NCI-H2107 treated with DMSO at 0.1 percent for 48 hours (cell line): ENCODE results near the gene CCDC177.
A peak's percentile ranks its signal among the peaks of the same experiment; 100 is the strongest.

Source experiments
- DNase-seq: peaks from one replicate; lab custom pipeline; 2025; ENCODE audit not compliant: unreplicated experiment; lab: John Stamatoyannopoulos, UW

CCDC177 gene

DNA sequence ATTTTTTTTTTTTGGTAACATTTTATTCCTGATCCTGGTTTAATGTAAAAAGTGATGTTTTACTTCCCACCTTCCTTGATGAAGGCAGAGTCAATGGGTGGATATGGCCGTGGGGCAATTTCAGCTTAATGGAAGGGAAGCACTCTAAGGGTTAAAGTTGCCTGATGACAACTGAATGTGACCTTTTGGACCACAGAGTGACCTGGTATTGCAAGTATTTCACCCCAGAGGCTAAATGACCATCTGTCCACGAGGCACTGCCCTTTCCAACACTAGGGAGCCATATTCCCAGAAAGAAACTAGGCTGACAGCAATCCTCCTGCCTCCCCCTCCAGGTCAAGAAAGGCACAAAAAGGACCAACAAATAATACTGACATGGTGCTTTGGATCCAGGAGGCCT is 4.8 kb downstream of the CCDC177 start:
- DNase-seq, result no peak

DNA sequence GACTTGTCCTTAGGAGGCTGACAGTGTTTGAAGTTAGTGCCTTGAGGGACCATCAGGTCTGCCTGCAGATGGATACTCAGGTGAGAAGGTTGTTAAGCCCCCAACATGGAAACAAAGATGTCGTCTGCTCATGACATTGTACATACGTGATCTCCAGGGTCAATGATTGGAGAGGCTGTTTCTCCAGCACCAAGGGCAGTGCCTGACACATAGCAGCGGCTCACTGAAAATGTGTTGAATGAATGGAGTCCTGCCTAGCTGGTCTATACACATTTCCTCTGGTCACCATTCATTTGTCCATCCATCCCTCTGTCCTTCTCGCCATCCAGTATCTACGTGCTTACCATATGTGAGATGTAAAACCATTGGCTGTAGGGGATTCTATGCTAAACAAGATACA is 7.1 kb downstream of the CCDC177 start:
- no peak for DNase-seq

DNA sequence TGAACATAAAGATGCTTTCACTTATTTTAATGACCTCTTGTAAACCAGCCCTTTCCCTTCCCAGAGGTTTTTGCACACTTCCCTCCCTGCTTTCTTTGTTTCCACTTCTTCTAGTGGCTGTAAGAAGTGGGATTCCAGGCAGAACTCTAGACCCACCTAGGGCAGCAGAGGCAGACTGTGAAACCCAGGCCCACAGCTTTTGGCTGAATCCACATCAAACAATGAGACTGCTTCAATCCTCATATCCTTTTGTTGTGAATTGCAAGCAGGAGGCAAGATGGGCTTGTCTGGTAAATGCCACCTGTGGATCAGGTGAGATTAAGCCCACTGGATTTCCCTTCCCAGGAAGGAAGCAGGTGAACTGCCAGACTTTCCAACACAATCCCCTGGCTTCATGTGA is 12.8 kb downstream of the CCDC177 start:
- DNase-seq, result no peak

DNA sequence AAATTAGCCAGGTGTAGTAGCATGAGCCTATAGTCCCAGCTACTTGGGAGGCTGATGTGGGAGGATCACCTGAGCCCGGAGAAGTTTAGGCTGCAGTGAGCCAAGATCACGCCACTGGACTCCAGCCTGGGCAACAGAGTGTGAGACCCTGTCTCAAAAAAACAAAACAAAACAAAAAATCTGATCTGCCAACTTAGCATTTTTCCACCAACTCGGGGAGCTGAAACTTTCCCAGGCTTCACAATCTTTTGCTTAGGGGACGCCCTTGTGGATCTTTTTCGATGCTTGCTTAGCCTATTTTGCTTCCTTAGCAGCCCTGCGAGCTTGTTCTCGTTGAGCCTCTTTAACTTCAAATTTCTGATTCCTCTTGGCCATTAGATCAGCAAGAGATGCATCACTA is 13.8 kb downstream of the CCDC177 start:
- DNase-seq, result no peak

DNA sequence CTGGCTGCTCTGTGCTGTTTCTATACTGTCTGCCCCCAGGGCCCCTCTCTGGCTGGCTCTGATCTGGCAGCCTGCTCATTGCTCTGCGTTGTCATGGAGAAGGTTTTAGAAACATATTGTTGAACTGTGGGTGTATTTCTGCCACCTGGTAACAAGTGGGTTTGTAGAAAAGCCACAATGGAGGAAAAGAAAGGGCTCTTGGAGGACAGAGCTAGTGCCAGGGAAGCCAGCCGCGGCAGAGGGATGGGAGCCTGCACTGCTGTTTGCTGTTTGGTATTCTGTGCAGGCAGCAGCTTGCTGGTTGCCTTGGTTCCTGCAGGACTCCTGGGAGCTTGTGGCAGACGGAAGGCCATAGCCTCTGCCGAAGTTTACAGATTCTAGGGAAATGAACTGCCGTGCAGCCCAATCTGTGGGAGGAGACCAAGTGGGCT is 15.1 kb downstream of the CCDC177 start:
- DNase-seq, result peak; percentile 87

DNA sequence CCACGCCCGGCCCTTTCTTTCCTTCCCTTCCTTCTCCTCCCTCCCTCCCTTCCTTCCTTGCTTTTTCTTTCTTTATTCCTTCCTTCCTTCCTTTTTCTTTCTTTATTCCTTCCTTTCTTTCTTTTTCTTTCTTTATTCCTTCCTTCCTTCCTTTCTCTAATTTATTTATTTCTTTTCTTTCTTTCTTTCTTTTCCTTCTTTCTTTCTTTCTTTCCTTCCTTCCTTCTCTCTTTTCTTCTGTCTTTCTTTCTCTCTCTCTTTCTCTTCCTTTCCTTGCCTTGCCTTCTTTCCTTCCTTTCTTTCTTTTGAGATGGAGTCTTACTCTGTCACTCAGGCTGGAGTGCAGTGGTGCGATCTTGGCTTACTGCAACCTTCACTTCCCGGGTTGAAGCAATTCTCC is 15.9 kb downstream of the CCDC177 start:
- no peak for DNase-seq

DNA sequence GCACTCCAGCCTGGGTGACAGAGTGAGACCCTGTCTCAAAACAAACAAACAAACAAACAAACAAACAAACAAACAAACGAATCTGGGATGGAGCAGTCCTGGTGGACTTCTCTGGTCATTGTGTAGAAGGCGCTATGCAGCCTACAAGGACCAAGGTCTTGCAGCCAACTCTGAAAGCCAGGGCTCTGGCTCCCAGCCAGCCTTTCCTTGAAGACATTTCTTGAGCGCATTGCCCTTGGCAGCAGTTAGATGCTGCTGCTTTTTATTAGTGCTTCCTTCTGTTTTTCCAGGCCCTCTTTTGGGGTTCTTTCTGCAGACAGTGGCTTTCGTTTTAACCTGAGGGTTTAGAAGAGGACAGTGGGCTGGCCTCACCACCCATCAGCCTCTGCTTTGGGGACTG is 20.2 kb downstream of the CCDC177 start:
- no peak for DNase-seq

DNA sequence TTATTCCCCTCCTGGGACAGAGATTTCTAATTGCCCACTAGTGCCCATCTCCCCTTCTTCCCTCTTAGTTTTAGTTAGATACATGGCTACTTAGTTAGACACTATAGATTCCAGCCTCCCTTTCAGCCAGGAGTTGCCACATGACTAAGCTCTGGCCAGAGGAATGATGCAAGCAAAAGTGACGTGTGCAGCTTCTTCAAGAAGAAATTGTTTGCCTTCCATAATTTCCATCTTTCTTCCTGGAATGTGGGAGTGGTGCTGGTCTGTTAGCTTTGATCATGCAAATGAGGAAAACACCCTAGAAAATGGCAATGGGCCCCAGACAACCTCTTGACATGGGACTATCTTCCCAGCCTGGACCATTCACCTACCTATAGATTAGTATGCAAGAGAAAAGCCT is 21.4 kb downstream of the CCDC177 start:
- DNase-seq, result no peak

DNA sequence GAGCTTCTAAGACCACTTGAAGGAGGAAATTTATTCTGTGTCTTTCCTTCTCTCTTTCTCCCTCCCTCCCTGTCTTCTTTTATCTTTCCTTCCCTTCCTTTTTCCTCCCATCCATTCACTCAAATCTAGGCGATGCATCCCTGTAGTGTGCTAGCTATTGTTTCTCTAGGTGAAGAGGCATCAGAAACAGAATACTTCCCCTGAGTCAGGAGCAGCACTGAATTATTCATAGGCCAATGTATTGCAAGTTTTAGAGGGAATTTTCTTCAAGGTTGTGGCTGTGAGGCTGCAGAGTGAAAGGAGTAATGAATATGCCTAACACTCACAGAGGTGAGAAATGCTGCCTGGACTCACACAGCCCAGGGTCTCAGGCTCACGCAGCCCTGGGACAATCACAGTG is 23.2 kb downstream of the CCDC177 start:
- DNase-seq, result no peak

DNA sequence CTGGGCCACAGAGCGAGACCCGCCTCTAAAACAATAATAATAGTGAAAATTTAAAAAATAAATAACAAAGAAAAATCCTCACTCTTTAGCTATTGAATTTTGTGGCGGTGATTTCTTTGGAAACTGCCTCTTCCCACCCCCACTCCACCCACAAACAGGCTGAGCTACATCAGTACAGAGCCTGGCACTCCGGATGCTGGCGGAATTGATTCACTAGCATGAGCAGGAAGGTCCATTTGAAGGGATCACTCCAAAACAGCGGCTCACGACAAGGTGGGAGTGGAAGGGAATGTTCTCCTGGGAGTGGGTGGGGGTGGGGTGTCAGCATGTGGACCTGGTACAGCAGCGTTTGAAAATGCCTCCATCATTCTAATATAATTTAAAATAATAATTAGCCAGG is 26.1 kb downstream of the CCDC177 start:
- no peak for DNase-seq

DNA sequence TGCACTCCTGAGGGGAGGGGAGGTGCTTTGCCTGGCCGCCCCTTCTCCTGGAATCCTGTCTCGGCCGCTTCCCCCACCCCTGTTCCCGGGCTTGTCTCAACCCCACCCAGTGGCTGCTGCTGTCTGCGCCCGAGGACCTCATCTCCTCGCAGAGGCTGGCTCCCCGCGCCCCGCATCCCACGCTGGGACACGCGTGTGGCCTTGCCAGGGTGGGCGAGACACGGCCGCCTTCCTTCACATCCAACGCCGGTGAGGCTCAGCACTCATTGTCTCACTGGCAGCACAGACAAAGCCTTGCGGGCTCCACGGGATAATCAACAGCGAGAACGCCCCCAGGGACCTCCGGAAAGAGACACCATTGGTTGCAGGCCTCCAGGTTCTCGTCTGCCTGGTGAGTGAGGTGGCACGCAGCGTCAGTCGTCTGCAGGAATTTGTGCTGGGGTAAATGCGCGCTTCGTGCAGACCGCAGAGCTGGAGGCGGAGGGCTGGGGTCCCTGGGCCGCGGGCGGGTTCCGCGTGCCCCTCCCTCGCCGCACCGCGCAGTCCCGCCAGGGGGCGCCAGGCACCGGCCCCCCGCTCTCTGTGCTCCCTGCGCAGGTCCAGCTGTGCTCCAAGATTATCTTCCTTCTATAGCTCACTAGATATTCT is 26.8 kb downstream of the CCDC177 start:
- DNase-seq, result peak; percentile 60

DNA sequence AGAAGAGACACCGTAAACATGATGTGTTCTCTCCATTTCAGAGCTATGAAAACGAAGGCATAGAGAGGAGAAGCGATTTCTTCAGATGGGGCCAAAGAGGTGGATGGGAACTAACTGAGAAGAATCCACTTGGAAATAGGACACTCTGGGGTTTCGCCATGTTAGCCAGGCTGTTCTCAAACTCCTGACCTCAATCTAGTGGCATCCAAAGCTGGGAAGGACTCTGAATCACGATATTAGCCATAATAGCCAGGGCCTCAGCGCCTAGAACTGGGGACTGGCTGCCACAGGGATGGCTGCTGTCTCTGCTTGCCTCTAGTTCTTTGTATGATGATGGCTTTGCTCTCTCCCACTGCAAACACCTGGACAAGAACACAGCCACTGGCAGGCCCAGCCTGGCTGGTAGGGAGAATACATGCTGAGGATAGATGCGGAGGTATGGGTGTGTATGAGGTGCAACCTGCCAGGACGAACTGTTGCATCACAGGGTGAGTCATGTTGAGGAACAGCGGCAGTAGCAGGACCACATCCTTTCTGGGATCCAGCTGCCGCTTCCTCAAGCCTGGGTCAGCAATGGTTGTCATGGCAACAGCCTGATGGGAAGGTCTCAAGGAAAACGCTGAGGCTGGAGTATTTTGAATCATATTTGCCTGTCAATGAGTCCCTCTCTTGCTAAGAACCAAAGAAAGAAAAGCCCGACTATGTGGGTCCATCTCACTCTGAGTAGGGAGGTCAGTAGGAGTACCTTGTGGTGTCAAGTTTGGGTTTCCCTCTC is 31.1 kb downstream of the CCDC177 start:
- peak; percentile 46 for DNase-seq

DNA sequence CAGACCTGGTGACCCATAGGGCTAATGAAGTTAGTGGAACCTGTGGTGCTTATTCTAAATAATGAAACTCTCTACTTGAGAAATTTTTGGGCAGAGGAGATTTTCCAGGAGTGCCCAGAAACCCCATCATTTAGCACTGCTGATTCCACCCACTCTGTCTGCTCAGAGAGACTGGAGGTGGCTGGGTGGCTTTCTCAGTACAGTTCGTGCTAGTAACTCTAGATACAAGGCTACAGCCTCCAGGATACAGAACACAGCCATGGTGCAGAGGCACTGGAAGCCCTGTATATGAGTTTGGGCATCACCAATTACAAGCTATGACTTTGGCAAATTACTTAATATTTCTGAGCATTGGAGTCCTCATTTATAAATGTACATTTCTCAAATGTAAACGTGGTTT is 32.4 kb downstream of the CCDC177 start:
- DNase-seq, result no peak

DNA sequence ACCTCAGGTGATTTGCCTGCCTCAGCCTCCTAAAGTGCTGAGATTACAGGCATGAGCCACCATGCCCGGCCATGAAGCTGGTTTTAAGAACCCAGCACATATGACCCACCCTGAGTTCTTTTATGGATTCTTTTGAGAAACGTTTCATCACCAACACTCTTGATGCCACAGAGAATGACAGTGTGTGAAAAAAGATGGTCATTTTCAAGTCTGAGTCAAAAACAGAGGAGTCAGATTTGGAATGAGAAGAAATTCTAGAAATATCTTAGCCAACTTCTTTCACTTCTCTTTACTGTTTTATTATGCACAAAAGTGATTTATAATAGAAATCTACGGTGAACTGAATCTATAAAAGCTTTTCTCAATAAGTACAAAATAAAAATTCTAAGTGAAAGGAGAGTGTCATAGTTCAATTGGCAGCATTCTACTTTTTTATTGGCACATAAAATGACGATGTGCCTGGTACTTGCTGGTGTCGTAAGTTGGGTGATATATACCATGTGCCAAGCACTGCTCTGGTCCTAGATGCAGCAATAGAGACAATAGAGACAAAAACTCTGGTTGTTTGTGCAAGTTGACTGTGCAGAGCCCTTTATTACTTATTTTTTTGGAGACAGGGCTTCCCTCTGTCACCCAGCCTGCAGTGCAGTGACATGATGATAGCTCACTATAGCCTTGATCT is 33.9 kb downstream of the CCDC177 start:
- no peak for DNase-seq

DNA sequence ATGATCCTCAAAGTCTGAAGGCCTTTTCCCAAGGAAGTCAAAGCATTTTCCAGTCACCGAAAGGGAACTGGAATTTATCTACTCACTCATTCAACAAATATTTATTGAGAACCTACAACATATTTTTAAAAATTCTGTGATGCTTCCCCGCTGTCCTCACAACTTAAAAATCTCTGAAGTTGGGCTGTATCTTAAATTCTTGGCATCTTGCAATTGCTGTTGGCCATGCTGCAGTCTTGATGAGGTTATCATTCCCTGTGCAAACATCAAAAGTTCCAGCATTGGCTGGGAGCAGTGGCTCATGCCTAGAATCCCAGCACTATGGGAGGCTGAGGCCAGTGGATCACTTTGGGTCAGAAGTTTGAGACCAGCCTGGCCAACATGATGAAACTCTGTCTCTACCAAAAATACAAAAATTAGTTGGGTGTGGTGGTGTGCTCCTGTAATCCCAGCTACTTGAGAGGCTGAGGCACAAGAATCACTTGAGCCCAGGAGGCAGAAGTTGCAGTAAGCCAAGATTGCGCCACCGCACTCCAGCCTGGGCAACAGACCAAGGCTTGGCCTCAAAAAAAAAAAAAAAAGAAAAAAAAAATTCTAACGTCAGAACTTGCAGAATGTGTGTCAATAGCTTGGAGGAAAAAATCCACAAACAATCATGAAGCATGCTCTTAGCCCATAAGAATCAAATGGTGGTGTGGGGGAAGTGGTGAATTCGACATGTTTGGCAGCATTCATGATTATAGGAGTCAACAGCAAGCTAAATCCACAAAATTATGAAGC is 34.9 kb downstream of the CCDC177 start:
- no peak for DNase-seq

DNA sequence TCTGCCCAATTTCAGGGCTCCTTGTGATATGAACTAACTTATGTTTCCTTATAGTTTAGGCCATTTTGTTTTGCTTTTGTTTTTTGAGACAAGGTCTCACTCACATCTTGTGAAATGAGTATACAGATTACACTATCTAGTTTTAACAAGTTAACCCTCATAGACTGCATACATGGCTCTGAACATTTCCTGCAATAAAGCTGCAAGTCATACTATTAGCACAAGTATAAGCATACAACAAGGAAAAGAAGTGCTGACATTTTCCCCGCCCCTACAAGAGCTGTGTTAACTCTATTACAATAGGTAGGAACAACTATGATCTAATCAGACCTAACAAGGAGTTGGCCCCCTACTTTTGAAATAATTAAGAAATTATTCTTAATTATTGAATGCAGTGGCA is 35.9 kb downstream of the CCDC177 start:
- DNase-seq, result no peak

DNA sequence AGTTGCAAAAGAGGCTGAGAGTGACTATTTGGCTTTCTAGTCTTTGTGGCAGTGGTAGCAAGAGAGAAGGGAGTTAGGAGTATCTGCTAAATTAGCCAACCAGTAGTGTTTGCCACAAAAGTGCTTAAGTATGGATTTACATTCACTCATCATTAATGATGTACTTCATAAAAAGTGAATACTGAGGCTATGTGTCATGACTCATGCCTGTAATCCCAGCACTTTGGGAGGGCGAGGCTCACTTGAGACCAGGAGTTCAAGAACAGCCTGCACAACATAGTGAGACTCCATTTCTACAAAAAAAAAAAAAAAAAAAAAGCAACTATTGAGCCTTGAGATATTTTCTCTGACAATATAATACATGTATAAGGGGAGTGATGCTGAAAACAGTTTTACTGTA is 36.8 kb downstream of the CCDC177 start:
- DNase-seq, result no peak

DNA sequence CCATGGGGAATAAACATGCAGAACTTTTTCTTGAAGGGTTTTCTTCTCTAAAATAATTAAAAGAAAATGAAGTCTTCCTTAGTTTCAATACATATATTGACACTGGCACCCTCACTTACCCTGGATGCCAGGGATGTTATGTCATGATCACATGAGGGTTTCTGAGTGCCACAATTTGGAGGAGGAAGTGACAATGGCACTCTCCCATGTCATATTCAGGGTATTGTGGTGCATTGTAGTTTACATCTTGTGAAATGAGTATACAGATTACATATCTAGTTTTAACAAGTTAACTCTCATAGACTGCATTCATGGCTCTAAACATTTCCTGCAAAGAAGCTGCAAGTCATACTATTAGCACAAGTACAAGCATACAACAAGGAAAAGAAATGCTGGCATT is 37.7 kb downstream of the CCDC177 start:
- DNase-seq, result no peak

DNA sequence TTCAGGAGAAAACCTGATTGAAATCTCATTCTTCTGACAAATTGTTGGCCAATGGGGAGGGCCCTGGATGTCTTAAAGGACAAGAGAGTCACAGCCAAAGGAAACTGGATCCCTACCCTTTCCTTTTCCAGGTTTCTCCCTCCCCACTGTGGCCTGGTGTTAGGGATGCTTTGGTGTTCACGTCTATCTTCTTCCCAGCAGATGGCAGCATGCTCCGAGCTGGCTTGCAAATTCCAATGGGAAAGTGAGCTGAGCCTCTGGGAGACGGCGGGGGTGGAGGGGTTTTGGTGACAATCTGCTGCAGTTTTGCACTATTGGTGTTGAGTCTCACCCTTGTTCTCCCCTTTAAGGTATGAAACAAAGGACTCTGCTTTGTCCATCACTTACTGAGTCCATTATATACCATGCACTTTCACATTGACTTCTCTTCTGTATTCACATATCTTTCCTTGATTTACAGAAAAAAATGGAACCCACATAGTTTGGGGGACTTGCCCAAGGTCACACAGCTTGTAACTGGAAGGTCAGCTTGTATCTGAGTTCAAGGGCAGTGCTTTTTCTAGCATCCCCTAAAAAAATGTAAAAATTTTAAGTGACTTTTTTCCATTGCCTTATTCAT is 39.3 kb downstream of the CCDC177 start:
- peak; percentile 67 for DNase-seq

DNA sequence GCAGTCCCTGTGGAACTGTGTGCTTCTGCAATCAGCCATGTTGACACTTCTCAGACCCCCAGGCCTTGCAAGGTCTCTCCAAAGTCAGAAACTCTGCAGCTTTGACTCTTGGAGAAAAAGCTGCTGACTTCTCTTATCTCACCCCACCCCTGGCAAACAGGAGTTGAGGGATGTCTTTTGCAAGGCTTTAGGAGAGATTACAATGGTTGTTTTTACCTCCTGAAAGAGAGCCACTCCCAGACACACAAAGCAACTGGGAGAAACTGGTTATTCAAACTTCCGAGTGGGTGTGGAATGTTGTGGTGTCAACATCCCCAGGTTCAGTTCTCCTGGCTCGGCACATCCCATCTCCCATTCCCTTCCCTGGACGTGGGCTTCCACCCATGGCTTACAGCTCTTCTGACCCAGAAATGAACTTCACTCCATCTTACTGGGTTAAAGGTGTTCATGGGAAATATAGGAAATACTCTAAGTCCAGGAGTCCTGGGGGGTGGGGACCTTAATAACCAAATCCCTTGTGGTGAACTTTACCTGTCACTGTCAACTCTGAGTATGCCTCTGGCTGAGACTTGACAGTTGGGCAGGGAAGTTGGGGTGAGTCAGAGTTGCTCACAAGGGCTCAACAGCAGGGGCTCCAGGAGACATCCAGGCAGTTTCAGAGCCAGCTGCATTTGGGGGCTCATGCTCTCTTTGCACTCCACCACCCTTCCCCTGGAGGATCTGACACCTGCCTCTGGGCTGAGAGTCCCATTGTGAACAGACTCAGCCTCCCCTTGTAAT is 41.9 kb downstream of the CCDC177 start:
- DNase-seq, result no peak
